Lung microvascular endothelial cell (primary cell): ENCODE measurements around the gene SFI1. TPM values are rescaled to one million over a fixed set of nuclear protein-coding genes. Genes with fewer than 3 reads are reported as not detected.
"Not testable (repeated sequence)": the region's sequence is repeated elsewhere in the genome, so short reads cannot be mapped to it uniquely, and the experiment has no call there.

Experiments
- DNase-seq, 2 donors: peaks; one replicate each; pipeline versions ENCODE4 v3.0.0 to v3.0.0-alpha.2; 2010; ENCODE audit warnings: low read depth in 2 of 2
- total RNA-seq: library from RNA; depleted of rRNA; stranded (reverse); fragments of >200 nt; gene quantifications from 2 replicates; pipeline ENCODE4 v1.2.1, GENCODE V29; 2014

Gene SFI1
- total RNA-seq, 1 donor from 2014 or later, result 18.1 TPM

- DNase-seq, result peak; percentile 70 to 85
Measured at GRCh38 chr22:31490496-31490925, 5.8 kb upstream of the SFI1 start.

- DNase-seq, result no peak
Measured at GRCh38 chr22:31491218-31491962, 4.9 kb upstream of the SFI1 start.

GRCh38 chr22:31492151-31492550, 4.2 kb upstream of the SFI1 start:
- DNase-seq, result no peak

- DNase-seq, result not testable (repeated sequence)
Measured at GRCh38 chr22:31493355-31493754, 3.0 kb upstream of the SFI1 start.

DNA sequence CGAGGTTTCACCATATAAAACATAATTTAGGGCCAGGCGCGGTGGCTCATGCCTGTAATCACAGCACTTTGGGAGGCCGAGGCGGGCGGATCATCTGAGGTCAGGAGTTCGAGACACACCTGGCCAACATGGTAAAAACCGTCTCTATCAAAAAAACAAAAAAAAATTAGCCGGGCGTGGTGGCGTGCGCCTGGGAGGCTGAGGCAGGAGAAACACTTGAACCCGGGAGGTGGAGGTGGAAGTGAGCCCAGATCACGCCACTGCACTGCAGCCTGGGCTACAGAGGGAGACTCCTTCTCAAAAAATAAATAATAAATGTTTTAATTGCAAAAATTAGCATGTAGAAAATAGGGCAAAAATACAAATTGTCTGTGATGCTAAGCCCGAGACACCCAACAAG, 993 bp upstream of the SFI1 start:
- no peak for DNase-seq

GRCh38 chr22:31496735-31497146, 405 bp downstream of the SFI1 start:
- peak; percentile 19 to 26 for DNase-seq

DNA sequence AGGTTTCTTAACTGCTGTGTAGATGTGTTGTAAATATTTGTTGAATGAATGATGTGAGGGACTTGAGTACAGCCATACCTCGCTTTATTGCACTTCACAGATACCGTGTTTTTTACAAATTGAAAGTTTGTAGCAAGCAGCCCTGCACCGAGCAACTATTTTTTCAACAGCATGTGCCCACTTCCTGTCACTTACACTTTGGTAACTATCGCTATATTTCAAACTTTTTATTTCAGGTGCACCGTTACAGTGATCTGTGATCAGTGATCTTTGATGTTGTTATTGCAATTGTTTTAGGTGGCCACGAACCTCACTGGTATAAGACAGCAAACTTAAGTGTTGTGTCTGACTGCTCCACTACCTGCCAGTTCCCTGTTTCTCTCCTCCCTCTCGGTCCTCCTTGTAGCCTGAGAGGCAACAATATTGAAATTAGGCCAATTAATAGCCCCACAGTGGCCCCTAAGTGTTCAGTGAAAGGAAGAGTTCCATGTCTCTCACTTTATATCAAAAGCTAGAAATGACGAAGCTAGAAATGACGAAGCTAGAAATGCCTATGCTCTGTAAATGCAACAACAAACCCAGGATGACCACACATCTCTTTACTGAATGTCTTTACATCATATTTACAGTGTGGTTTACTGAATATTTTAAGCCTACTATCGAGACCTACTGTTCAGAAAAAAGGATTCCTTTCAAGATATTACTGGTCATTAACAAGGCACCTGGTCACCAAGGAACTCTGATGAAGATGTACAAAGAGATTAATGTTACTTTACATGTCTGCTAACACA, 1.0 kb downstream of the SFI1 start:
- no peak for DNase-seq

DNA sequence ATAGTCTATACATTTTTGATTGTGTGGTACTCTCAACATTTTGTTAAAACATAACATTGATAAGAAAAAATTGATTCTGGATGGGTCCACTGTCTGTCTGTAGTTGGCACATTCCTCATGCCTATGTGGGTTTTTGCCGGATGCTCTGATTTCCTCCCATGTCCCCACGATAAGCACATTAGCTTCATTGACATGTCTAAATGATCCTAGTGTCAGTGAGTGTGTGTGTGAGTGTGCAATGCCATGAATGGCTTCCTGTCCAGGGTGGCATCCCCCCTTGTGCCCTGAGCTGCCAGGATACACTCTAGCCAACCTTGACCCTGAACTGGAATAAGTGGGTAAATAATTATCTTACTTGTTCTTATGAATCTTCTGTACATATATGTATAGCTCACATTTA, 5.4 kb downstream of the SFI1 start:
- DNase-seq, result peak; percentile 1 to 52

DNA sequence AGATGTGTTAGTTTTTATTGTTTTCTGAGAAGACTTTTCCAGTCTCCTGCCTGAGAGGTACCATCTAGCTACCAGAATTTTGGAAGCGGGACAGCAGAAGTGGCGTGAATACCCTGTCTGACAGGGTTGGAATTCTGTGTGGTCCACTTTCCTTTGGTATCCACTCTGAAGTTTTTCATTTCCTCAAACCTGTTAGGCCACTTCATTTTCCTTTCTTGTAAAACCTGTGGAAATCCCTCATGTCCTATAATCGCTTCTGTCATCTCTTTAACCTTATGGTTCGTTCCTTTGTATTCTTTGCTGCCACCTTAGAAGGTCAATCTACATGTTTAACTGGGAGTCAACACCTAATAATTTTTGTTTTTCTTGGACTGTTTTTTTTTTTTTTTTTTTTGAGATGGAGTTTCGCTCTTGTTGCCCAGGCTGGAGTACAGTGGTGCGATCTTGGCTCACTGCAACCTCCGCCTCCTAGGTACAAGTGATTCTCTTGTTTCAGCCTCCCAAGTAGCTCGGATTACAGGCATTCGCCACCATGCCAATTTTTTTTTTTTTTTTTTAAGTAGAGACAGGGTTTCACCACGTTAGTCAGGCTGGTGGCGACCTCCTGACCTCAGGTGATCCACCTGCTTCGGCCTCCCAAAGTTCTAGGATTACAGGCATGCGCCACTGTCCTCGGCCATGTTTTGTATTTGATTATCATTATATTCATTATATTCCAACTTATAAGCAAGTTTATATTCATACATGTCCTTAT, 7.1 kb downstream of the SFI1 start:
- no peak for DNase-seq

GRCh38 chr22:31504282-31504681, 7.9 kb downstream of the SFI1 start:
- DNase-seq, result peak in 1 of 2 donors; percentile 55

GRCh38 chr22:31507517-31507916, 11.2 kb downstream of the SFI1 start:
- not testable (repeated sequence) for DNase-seq

DNA sequence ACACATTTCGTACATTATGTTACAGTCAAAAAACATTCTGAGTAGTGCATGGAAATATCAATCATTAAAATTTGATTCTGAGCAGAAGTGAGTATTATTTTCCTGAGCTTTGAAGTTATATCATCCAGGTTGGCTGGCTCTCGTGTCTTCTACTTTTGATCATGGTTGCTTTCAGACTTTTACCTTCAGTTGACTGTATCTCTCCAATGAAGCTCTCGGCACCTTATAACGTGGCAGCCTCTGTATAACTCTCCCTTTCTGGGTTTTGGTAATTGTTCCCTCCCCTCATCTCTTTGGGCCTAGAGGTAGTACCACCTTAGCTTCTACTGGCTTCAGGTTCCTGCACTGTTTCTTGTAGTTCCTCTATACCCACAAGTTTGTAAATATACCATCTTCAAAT, 12.2 kb downstream of the SFI1 start:
- no peak for DNase-seq

- DNase-seq, result peak in 1 of 2 donors; percentile 40
Measured at GRCh38 chr22:31509061-31509762, 12.9 kb downstream of the SFI1 start.

DNA sequence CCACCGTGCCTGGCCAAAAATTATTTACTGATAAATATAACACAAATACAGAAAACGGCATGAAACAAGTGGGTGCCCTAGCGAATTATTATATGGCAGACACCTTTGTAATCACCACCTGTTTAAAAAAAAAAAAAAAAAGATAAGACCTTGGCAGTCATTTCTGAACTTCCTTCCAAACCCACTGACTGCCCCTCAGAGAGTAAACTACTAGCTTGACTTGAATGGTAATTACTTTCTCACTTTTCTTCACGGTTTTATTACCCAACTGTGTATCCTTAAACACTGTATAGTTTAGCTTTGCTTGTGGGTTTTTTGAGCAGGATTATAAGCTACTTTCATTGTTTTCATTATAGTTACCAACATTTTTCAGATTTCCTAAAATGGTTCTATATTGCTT, 23.7 kb downstream of the SFI1 start:
- DNase-seq, result no peak

GRCh38 chr22:31524132-31524531, 27.8 kb downstream of the SFI1 start:
- DNase-seq, result not testable (repeated sequence)

- DNase-seq, result no peak
Measured at GRCh38 chr22:31526270-31526669, 29.9 kb downstream of the SFI1 start.

DNA sequence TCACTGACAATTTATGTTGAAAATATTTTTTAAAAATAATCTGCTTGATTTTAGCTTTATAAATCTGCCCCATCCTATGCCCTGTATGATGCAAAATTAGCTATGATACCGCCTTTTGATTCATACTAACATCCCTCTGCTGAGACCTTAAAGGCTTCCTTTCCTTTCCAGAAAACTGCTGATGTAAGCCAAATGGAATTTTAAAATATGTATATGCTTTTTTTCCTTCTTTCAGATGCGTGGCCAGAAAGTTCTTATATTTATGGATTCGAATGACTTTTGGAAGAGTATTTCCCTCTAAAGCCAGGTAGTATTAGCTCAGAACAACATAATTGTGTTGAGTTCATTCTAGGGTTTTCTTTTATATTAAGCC, 34.5 kb downstream of the SFI1 start:
- no peak for DNase-seq

DNA sequence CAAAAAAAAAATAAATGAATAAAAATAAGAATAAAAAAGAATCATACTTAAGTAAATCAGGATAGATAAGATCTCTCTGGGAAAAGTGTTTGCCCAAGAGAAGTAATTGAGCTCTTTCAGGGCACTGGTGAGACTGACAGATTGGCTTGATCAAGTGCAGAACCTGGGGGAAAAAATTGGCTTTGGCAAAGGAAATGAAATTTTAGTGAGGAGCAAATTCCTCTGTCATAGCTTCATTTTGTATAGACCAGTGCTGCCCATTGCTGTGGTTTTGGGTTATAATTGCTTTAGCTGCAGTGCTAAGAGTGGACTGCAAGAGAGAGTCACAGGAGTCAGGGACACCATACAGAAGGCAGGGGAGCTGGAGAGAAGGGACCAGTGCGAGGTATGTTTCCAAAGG, 35.7 kb downstream of the SFI1 start:
- DNase-seq, result peak in 1 of 2 donors; percentile 12

DNA sequence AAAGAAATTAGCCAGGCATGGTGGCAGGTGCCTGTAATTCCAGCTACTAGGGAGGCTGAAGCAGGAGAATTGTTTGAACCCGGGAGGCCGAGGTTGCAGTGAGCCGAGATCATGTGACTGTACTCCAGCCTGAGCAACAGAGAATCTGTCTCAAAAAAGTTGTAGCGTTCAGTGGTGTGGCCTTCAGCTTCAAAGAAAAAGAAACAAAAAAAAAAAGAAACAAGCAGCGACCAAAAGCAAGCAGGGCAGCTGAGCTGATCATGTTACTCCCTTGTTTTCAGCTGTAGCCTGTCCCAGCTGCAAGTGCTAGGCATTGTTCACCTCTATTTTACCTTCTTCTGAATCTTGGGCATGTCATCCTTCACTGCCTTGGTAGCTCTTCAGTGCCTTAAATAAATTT, 37.0 kb downstream of the SFI1 start:
- no peak for DNase-seq

- DNase-seq, result peak; percentile 15 to 29
Measured at GRCh38 chr22:31537019-31537535, 40.7 kb downstream of the SFI1 start.

DNA sequence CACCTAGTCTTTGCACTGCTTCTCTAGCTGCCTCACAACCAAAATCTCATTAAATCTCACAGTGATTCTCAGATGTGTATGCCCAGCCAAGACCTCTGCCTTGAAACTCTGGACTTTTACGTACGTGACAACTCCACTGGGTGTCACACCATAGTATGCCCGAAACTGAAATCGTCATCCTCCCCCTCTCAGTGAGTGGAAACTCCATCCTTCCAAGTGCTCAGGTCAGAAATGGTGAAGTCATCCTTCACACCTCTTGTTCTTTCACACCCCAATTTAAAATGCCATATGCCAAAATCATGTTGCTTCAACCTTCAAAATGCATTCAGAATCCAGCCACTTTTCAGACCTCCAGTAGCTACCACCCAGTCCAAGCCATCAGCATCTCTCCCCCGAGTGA, 42.5 kb downstream of the SFI1 start:
- DNase-seq, result no peak
